BLaER1 treated with 17β-estradiol and CSF1 and Interleukin-3, amounts not matched to agents 10 nM and 100 nM (cell line): ENCODE measurements around the gene PRKAG1.

ENCODE experiments used
- H3K27ac ChIP-seq, 11 experiments: shearing (Covaris generic); formaldehyde crosslinking; 2 replicates each; pipeline ENCODE4 v1.8.1; 2022
- H3K27me3 ChIP-seq, 11 experiments: shearing (Covaris generic); formaldehyde crosslinking; 2 replicates each; pipeline ENCODE4 v1.8.1; 2022
- H3K36me3 ChIP-seq, 11 experiments: shearing (Covaris generic); formaldehyde crosslinking; 2 replicates each; pipeline ENCODE4 v1.8.1; 2022
- H3K4me1 ChIP-seq, 10 experiments: shearing (Covaris generic); formaldehyde crosslinking; 2 replicates each; pipeline ENCODE4 v1.8.1; 2022
- H3K4me2 ChIP-seq, 11 experiments: shearing (Covaris generic); formaldehyde crosslinking; 2 replicates each; pipeline ENCODE4 v1.8.1; 2022
- H3K4me3 ChIP-seq, 10 experiments: shearing (Covaris generic); formaldehyde crosslinking; 2 replicates each; pipeline ENCODE4 v1.8.1; 2022
- H3K9ac ChIP-seq, 11 experiments: shearing (Covaris generic); formaldehyde crosslinking; 2 replicates each; pipeline ENCODE4 v1.8.1; 2022
- H3K9me3 ChIP-seq, 11 experiments: shearing (Covaris generic); formaldehyde crosslinking; replicated peaks in 1 of 11; 2 replicates each; pipeline ENCODE4 v1.8.1; 2022
- H4K20me1 ChIP-seq, 11 experiments: shearing (Covaris generic); formaldehyde crosslinking; 2 replicates each; pipeline ENCODE4 v1.8.1; 2022
- Cebpa-rat ChIP-seq, 11 experiments: shearing (Covaris generic); IDR thresholded peaks; 2 replicates each; pipeline ENCODE4 v1.8.1; 2022

The PRKAG1 gene

DNA sequence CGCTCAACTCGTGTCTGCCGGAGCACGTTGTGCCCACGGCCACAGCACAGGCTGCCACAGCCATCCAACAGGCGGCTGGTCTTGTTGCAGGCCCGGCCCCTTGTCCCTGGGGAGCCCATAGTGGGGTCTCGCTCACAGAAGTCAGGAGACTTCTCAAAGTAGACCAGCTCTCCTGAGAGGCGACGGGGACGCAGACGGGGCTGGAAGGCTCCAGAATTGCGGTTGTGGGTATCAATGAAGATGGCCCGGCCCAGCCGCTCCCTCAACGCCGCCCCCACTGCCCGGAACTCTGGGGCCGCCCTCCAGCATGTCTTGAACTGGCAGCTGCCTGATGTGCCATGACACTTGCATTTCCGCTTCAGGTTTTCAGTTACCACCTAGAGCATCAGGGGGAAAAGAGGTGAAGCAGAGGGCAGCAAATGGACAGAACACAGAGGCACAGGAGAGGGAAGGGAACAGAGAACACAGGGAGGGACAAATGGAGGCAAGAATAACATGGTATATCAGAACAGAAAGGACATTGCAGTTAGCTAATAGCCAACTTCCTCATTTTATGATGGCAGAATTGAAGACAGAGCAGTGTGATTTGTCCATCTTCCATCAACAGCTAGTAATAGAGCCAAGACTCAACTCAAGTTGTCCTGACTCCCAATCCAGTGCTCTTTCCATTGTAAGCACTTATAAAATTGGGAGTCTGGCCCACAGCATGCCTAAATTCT is 52.2 kb downstream of the PRKAG1 start:
- Histone ChIP-seq H3K27ac (no peak overlapping the region), H3K27me3 (peaks cover 38 to 63% (median 52%) of the 10 kb centered on the region in 11 experiments), H4K20me1 (peaks cover 0 to 31% (median 22%) of the 10 kb centered on the region in 11 experiments; a peak in 16 of 22 replicates), H3K4me2 (peak overlapping the region in 10 of 11 experiments; percentile 5 to 65 (median 36); a peak in 15 of 22 replicates), H3K9me3 (no peaks in the 10 kb centered on the region), H3K36me3 (no peaks in the 10 kb centered on the region), H3K4me1 (peaks cover 20 to 56% (median 34%) of the 10 kb centered on the region in 10 experiments), H3K4me3 (no peak overlapping the region), H3K9ac (no peak overlapping the region)
- no peak for TF ChIP-seq Cebpa-rat (IDR thresholded peaks at IDR 0.05)

DNA sequence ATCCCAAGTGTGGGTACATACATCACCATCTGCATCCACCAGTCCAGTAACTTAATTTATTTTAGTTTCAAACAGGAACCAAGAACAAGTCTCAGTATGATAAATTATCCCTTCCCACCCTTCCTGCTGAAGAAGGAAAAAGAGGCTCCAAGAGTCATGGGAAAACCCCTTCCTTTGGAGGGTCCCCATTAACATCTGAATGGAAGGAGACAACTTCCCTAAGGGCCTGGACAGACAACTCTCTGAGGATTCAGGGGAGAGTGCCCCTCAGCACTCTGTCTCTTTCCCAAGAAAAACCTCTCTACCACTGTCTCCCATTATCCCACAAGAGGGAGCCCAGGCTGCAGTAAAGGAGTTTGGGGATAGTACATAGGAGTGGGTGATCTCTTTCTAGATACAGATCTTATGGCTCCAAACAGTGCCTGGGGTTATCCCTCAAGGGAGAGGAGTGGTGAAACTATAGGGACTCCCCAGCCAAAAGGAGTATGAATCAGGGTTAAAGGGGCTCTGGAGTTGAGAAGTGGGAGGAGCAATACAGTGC is 53.2 kb downstream of the PRKAG1 start:
- H3K27ac ChIP-seq = no peak overlapping the region
- peaks cover 0 to 22% (median 12%) of the 10 kb centered on the region in 11 experiments; a peak in 14 of 22 replicates for H4K20me1 ChIP-seq
- no peak overlapping the region for H3K4me3 ChIP-seq
- TF ChIP-seq Cebpa-rat (IDR thresholded peaks at IDR 0.05) = no peak
- H3K9me3 ChIP-seq = no peaks in the 10 kb centered on the region
- peak overlapping the region in 6 of 11 experiments; percentile 35 to 65 (median 46); a peak in 9 of 22 replicates for H3K4me2 ChIP-seq
- peaks cover 15 to 49% (median 26%) of the 10 kb centered on the region in 10 experiments for H3K4me1 ChIP-seq
- no peaks in the 10 kb centered on the region for H3K36me3 ChIP-seq
- peaks cover 28 to 53% (median 42%) of the 10 kb centered on the region in 11 experiments for H3K27me3 ChIP-seq
- no peak overlapping the region for H3K9ac ChIP-seq

DNA sequence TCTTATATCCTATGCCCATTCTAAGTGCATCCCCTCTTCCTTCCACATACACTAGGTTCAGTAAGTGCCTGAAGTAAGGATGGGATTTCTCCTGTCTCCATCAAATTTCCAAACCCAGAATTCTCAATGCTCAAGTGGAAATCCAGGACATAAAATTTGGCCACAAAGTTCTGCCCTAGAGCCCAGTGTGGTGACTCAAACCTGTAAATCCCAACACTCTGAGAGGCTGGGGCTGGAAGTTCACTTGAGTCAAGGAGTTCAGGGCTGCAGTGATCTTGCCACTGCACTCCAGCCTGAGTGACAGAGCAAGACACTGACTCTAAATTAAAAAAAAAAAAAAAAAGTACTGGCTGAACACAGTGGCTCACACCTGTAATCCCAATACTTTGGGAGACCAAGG is 56.8 kb downstream of the PRKAG1 start:
- no peak overlapping the region for H3K9ac ChIP-seq
- H3K9me3 ChIP-seq = no peaks in the 10 kb centered on the region
- TF ChIP-seq Cebpa-rat (IDR thresholded peaks at IDR 0.05) = no peak
- peaks cover 8 to 45% (median 21%) of the 10 kb centered on the region in 10 experiments for H3K4me1 ChIP-seq
- H4K20me1 ChIP-seq = no peaks in the 10 kb centered on the region; a peak in 1 of 22 replicates
- peaks cover 0 to 19% (median 9%) of the 10 kb centered on the region in 11 experiments; a peak in 14 of 22 replicates for H3K27me3 ChIP-seq
- no peak overlapping the region for H3K27ac ChIP-seq
- H3K4me2 ChIP-seq = 0 out of 22 replicates have a peak overlapping the region, but pooled peaks of 5 of the 11 experiments have one; percentile 0 to 19 (median 10)
- no peak overlapping the region for H3K4me3 ChIP-seq
- H3K36me3 ChIP-seq = no peaks in the 10 kb centered on the region

DNA sequence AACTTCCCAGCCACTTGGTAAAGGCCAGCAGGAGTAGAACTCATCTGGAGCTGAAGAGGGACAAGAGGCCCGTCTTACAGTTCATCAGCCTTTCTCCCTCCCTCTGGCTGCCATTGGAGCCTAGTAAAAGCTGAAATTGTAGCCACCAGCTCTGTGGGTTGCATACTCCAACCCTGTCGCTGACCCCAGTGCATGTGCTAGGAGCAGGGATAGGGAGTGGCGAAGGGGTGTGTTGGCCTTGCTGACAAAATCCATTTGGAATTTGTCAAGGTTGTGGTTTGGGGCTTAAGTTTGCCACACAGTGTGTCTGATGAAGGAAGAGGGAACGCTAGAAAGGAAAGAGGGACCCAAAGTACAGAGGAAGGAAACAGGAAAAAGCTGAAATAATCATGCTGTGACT is 57.2 kb downstream of the PRKAG1 start:
- Histone ChIP-seq H3K27ac (no peak overlapping the region), H3K27me3 (peaks cover 0 to 14% (median 7%) of the 10 kb centered on the region in 11 experiments; a peak in 14 of 22 replicates), H3K36me3 (no peaks in the 10 kb centered on the region), H3K9me3 (no peaks in the 10 kb centered on the region), H3K4me1 (peaks cover 9 to 40% (median 18%) of the 10 kb centered on the region in 10 experiments), H3K9ac (no peak overlapping the region), H4K20me1 (peaks cover 0 to 4% (median 0%) of the 10 kb centered on the region in 11 experiments; a peak in 7 of 22 replicates), H3K4me3 (no peak overlapping the region), H3K4me2 (0 out of 22 replicates have a peak overlapping the region, but pooled peaks of 6 of the 11 experiments have one; percentile 0 to 19 (median 5))
- no peak for TF ChIP-seq Cebpa-rat (IDR thresholded peaks at IDR 0.05)

DNA sequence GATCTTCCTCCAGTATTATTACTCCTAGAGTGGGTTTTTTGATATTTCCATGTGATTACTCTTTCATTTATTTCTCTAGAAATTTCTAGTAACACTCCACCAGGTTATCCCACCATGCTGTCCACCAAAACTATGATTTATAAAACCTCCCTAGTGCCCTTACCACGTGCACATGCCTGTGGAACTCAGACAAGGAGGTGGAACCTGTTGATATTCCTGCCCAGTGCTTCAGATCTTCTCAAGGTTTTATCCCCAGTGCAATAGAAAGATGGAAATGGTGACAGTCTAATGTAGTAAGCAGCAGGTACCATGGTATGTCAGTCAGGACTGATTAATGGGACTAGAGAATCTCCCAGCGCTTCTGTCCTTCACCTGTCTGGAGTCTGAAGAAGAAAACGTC is 57.7 kb downstream of the PRKAG1 start:
- H4K20me1 ChIP-seq = peaks cover 4 to 9% (median 5%) of the 10 kb centered on the region in 11 experiments; a peak in 19 of 22 replicates
- H3K27ac ChIP-seq = no peak overlapping the region
- H3K4me3 ChIP-seq = no peak overlapping the region
- H3K4me2 ChIP-seq = no peak overlapping the region
- peaks cover 0 to 9% (median 2%) of the 10 kb centered on the region in 11 experiments; a peak in 11 of 22 replicates for H3K27me3 ChIP-seq
- no peaks in the 10 kb centered on the region for H3K9me3 ChIP-seq
- H3K9ac ChIP-seq = no peak overlapping the region
- H3K4me1 ChIP-seq = peaks cover 14 to 40% (median 17%) of the 10 kb centered on the region in 10 experiments
- no peak for TF ChIP-seq Cebpa-rat (IDR thresholded peaks at IDR 0.05)
- peaks cover 0 to 1% (median 0%) of the 10 kb centered on the region in 11 experiments; a peak in 2 of 22 replicates for H3K36me3 ChIP-seq

DNA sequence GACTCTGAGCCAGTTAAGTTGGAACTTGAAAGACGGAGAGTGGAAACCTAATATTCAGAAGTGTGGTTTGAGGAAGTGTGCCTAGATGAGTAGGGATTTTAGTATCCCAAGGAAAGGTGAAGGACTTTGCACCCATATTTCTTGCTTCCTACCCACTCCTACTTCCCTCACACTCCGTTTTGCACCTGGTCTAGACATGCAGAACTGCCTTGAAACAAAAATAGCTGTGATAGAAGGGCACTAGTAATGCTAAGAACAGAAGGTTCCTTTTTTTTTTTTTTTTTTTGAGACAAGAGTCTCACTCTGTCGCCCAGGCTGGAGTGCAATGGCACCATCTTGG is 60.6 kb downstream of the PRKAG1 start:
- Histone ChIP-seq H4K20me1 (peaks cover 21 to 37% (median 33%) of the 10 kb centered on the region in 11 experiments), H3K27ac (peak overlapping the region in 6 of 11 experiments; percentile 7 to 89 (median 74); a peak in 8 of 22 replicates), H3K4me2 (peak overlapping the region; percentile 76 to 99 (median 95)), H3K27me3 (no peaks in the 10 kb centered on the region; a peak in 1 of 22 replicates), H3K4me1 (peaks cover 30 to 54% (median 36%) of the 10 kb centered on the region in 10 experiments), H3K9me3 (no peaks in the 10 kb centered on the region), H3K4me3 (peak overlapping the region; percentile 86 to 100 (median 98)), H3K36me3 (peaks cover 12 to 30% (median 19%) of the 10 kb centered on the region in 11 experiments), H3K9ac (peak overlapping the region; percentile 84 to 93 (median 90); a peak in 19 of 22 replicates)
- no peak for TF ChIP-seq Cebpa-rat (IDR thresholded peaks at IDR 0.05)

DNA sequence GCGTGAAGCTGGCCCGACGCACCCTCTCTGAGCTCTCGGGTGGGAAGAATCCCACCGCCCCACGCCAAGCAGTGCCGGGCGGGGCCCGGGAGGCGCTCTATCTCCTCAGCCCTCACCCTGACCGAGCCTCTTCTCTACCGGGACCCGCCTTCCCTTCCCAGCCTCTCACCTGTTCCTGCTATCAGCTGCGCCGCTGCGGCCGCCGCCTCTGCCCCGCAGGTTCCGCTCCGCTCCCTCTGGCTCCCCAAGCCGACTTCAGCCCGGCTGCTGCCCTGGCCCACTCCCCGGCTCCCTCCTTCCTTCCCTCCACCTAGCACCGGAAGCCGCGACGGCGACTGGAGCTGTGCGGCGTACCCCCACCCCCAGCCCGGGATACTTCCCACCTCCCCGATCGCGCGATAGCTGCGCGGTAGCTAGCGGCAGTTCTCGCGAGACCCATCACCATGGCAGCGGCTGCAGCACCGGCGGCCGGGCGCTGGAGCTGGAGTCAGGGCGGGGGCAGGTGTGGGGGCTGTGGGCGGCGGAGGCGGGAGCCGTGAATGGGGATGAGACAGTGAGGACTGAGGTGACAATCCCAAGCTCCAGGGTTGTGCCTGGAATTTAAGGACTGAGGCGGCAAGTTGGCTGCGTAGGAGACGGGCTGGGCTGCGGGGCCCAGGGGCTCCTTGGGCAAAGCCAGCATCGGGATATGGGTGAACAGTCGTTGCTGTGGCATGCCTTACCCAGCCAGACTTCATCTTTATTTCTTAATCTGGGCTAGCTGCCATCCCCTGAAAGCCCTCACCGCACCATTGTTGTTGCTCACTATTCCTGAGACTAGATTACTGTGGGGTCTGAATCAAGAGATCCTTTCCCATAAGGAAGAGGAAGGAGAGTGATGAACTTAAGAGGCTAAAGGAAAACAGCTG is 61.2 kb downstream of the PRKAG1 start, which contains the start of gene ARF3:
Gene ARF3 (minus strand): TSS at position 347 of the 908 bp plus-strand sequence. CDS start 16,392 bp downstream, outside the sequence.
- Histone ChIP-seq H3K9ac (peak within 1 kb of the TSS; percentile 84 to 93 (median 90)), H3K27me3 (no peaks in the 10 kb centered on the region; a peak in 1 of 22 replicates), H3K9me3 (no peaks in the 10 kb centered on the region), H3K27ac (peak within 1 kb of the TSS; percentile 71 to 92 (median 88)), H3K4me2 (peak within 1 kb of the TSS; percentile 76 to 99 (median 95)), H3K36me3 (peaks cover 18 to 36% (median 25%) of the 10 kb centered on the region in 11 experiments), H3K4me1 (peaks cover 30 to 60% (median 36%) of the 10 kb centered on the region in 10 experiments), H4K20me1 (peaks cover 28 to 43% (median 39%) of the 10 kb centered on the region in 11 experiments), H3K4me3 (peak within 1 kb of the TSS; percentile 86 to 100 (median 98))
- no peak for TF ChIP-seq Cebpa-rat (IDR thresholded peaks at IDR 0.05)
